Breast epithelium (tissue), 4 donors: ENCODE data around the gene P3H1. TPM values are rescaled to one million over a fixed set of nuclear protein-coding genes. Genes with fewer than 3 reads are reported as not detected.
A peak's percentile ranks its signal among the peaks of the same experiment; 100 is the strongest.

Experiments
- DNase-seq, 2 donors: peaks; one replicate each; pipeline ENCODE4 v3.0.0-alpha.2; 2019; ENCODE audit warnings: low spot score in 2 of 2
- H3K27ac ChIP-seq, 2 donors: fragments of 200-600 bp; sonication (generic) in 1 of 2; one replicate each; pipeline ENCODE4 v1.5.1; 2016 to 2019; ENCODE audit warnings: mild to moderate bottlenecking in 1 of 2
- H3K27me3 ChIP-seq, 2 donors: fragments of 200-600 bp; sonication (generic) in 1 of 2; one replicate each; pipeline versions ENCODE4 v1.5.1 to v1.6.0; 2017 to 2019; ENCODE audit warnings: control low read depth in 1 of 2, mild to moderate bottlenecking in 1 of 2
- H3K36me3 ChIP-seq: fragments of 200-600 bp; one replicate; pipeline ENCODE4 v1.5.1; 2019
- H3K4me1 ChIP-seq, 2 donors: fragments of 200-600 bp; sonication (generic); one replicate each; pipeline ENCODE4 v1.5.1; 2016 to 2019; ENCODE audit warnings: control low read depth in 1 of 2
- H3K4me3 ChIP-seq, 3 donors: fragments of 200-600 bp; sonication (generic); 1 replicate in 2 of 3; 2 replicates in 1 of 3; pipeline ENCODE4 v1.5.1; 2016 to 2019; ENCODE audit warnings: mild to moderate bottlenecking in 3 of 3, moderate library complexity in 2 of 3
- H3K9me3 ChIP-seq, 2 donors: fragments of 200-600 bp; sonication (generic) in 1 of 2; one replicate each; pipeline ENCODE4 v1.5.1; 2016 to 2019; ENCODE audit warnings: control low read depth in 1 of 2
- CTCF ChIP-seq, 3 donors: fragments of 450-650 bp; IDR thresholded peaks; one replicate each; pipeline ENCODE4 v1.5.1; 2016 to 2017; ENCODE audit warnings: antibody characterized with exemption in 3 of 3, mild to moderate bottlenecking in 3 of 3, moderate library complexity in 3 of 3
- POLR2A ChIP-seq: fragments of 450-650 bp; IDR thresholded peaks from one replicate; pipeline ENCODE4 v1.6.1; 2016; ENCODE audit warnings: antibody characterized with exemption, mild to moderate bottlenecking, moderate library complexity
- POLR2AphosphoS5 ChIP-seq, 3 donors: sonication (generic); formaldehyde crosslinking; IDR thresholded peaks; one replicate each; pipeline ENCODE4 v1.6.1; 2017; ENCODE audit warnings: antibody characterized with exemption in 3 of 3
- intact Hi-C: fragments of 100-400 bp; cut with DNase I; formaldehyde crosslinking; loops from one replicate; pipeline ENCODE4 v1.15.1; 2023; ENCODE audit warnings: low total_unique reads
- total RNA-seq, 3 donors: library from RNA; depleted of rRNA; stranded (reverse); fragments of >200 nt; gene quantifications; one replicate each; pipeline ENCODE4 v1.1.0, GENCODE V29; 2016

Gene P3H1
- total RNA-seq, 3 donors from 2014 or later = 23.1 to 34.9 (median 34.4) TPM

DNA sequence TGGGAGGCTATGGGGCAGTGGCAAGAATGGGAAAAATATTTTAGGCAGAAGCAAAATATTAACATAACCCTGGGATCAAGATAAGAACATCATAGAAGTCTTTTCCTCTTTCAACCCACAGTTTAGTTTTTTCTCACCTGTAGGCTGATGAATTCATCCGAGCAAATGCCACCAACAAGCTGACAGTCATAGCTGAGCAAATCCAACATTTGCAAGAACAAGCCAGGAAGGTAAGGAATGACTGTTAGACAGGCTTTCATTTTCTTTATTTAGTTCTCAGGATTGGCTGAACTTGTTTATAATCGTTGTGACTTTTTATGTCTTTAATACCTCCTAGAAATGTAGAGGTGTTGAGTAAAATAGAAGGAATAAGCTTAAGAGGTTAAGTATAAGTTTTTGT, 6.6 kb upstream of the P3H1 start:
- TF ChIP-seq CTCF (IDR thresholded peaks at IDR 0.05) (no peak), POLR2A (no peak), POLR2AphosphoS5 (IDR thresholded peaks at IDR 0.05) (no peak)
- intact Hi-C loops = no loop called here
- H3K4me3 ChIP-seq = no peak overlapping the region
- H3K27ac ChIP-seq = no peak overlapping the region
- peaks cover 4% of the 10 kb centered on the region for H3K36me3 ChIP-seq
- H3K4me1 ChIP-seq = no peaks in the 10 kb centered on the region
- no peak for DNase-seq
- no peaks in the 10 kb centered on the region for H3K27me3 ChIP-seq
- no peaks in the 10 kb centered on the region for H3K9me3 ChIP-seq

- TF ChIP-seq POLR2AphosphoS5 (IDR thresholded peaks at IDR 0.05) (no peak), CTCF (IDR thresholded peaks at IDR 0.05) (no peak), POLR2A (no peak)
- Histone ChIP-seq H3K27ac (no peak overlapping the region), H3K4me1 (peaks cover 3 to 7% of the 10 kb centered on the region in 2 donors), H3K9me3 (no peaks in the 10 kb centered on the region), H3K27me3 (no peaks in the 10 kb centered on the region), H3K4me3 (no peak overlapping the region), H3K36me3 (no peaks in the 10 kb centered on the region)
- no peak for DNase-seq
- intact Hi-C loops = no loop called here
Observed at GRCh38 chr1:42769811-42770210, 3.0 kb upstream of the P3H1 start.

DNA sequence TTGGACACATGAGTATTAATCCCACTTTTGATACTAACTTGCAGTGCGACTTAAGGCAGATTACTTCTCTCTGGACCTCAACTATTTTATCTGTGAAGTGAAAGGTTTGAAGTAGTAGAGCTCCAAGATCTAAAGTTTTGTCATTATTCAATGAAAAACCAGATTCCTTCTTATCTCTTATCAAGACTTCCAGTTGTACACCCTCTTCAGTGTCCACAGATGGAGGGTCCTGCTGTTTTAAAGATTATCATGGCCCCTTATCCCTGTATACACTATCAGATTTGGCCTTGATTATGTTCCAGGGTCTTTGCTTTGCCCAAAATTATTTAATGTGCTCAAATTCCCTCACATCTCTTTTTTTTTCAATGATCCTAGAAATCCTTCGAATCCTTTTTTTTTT, 1.3 kb upstream of the P3H1 start:
- Histone ChIP-seq H3K4me1 (peaks cover 5 to 7% of the 10 kb centered on the region in 2 donors), H3K9me3 (no peaks in the 10 kb centered on the region), H3K27ac (no peak overlapping the region), H3K36me3 (no peaks in the 10 kb centered on the region), H3K27me3 (no peaks in the 10 kb centered on the region), H3K4me3 (peak overlapping the region; percentile 70 to 98 (median 96))
- TF ChIP-seq POLR2A = no peak
- TF ChIP-seq CTCF (IDR thresholded peaks at IDR 0.05) = no peak
- TF ChIP-seq POLR2AphosphoS5 (IDR thresholded peaks at IDR 0.05) = no peak
- intact Hi-C loops = no loop called here
- no peak for DNase-seq

DNA sequence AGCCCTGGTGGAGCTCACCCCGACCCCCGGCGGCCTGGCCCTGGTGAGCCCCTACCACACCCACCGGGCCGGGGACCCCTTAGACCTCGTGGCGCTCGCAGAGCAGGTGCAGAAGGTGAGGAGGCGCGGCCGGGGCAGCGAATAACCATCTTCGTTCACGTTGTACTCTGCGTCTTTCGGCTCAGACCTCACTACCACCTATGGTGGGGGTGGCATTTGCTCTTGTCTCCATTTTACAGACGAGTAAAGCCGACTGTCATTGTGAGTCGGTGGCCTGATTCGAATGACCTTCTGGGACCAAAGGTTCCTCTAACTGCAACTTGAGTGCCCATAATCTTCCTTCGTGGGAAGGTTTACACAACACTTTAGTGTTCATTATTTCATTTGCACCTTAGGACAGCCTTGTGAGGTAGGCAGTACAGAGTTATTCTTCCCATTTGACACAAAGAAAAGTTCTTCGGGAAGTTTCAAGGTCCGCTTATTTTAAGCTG, 727 bp upstream of the P3H1 start:
- no peaks in the 10 kb centered on the region for H3K36me3 ChIP-seq
- H3K9me3 ChIP-seq = no peaks in the 10 kb centered on the region
- H3K27ac ChIP-seq = peak overlapping the region; percentile 88 to 93
- DNase-seq = no peak
- intact Hi-C loops = no loop called here
- TF ChIP-seq POLR2AphosphoS5 (IDR thresholded peaks at IDR 0.05) = no peak
- TF ChIP-seq POLR2A = no peak
- TF ChIP-seq CTCF (IDR thresholded peaks at IDR 0.05) = no peak
- H3K27me3 ChIP-seq = no peaks in the 10 kb centered on the region
- peaks cover 5 to 7% of the 10 kb centered on the region in 2 donors for H3K4me1 ChIP-seq
- H3K4me3 ChIP-seq = peak overlapping the region; percentile 70 to 98 (median 96)

DNA sequence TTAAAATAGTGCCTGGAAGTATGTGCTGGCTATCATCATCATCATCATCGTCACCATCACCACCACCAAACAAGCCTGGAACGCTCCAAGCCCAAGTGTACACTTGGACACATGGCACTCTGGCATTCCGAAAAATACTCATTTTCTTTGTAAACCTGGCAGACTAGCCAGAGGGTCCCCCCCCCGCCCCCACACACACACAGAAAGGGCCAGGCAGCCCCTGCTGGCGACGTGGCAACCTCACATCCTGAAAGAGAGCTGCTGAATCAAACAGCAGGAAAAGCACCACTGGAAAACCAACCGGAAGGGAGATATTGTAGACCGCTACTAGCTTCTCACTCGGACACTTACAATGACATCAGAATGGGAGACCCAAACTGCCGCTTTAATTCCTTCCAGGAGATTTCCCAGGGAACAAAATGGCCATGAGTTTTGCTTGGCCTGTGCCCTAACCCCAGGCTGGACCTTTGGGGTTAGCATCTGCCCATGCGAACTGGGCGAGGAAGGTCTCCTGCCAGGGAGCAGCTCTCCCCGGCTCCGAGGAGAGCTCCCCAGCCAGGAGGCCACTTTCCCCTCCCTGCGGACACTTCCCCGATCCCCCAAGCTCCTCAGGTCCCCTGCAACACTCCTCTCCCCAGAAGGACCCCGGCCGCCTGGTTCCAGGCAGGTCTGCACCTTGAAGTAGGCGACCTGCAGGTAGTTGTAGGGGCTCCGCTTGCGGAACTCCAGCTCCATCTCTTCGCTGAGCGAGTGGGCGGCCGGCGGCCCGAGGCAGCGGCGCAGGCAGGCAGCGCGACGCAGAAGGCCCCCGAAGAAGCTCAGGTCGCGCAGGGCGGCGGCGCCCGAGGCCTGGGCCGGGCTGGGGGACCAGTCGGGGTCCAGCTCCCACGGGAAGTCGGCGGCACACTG, 742 bp downstream of the P3H1 start:
- H3K27me3 ChIP-seq = no peaks in the 10 kb centered on the region
- DNase-seq = no peak
- H3K4me1 ChIP-seq = peaks cover 5 to 7% of the 10 kb centered on the region in 2 donors
- no peaks in the 10 kb centered on the region for H3K9me3 ChIP-seq
- peak overlapping the region; percentile 70 to 98 (median 96) for H3K4me3 ChIP-seq
- TF ChIP-seq POLR2A (no peak), CTCF (IDR thresholded peaks at IDR 0.05) (peak in 2 of 3 donors; percentile 41 to 42)
- intact Hi-C loops = no loop called here
- no peaks in the 10 kb centered on the region for H3K36me3 ChIP-seq
- H3K27ac ChIP-seq = peak overlapping the region; percentile 88 to 89
